Measurements from ENCODE around the gene TBC1D1. TPM values are rescaled to one million over a fixed set of nuclear protein-coding genes. Genes with fewer than 3 reads are reported as not detected.
A peak's percentile ranks its signal among the peaks of the same experiment; 100 is the strongest.

TBC1D1 gene
- total and polyA plus RNA-seq, 2 of the 8 experiments (the other 6 are each of a cell fraction or from before 2014, with no cell fraction given), result 96.9 to 162 TPM

DNA sequence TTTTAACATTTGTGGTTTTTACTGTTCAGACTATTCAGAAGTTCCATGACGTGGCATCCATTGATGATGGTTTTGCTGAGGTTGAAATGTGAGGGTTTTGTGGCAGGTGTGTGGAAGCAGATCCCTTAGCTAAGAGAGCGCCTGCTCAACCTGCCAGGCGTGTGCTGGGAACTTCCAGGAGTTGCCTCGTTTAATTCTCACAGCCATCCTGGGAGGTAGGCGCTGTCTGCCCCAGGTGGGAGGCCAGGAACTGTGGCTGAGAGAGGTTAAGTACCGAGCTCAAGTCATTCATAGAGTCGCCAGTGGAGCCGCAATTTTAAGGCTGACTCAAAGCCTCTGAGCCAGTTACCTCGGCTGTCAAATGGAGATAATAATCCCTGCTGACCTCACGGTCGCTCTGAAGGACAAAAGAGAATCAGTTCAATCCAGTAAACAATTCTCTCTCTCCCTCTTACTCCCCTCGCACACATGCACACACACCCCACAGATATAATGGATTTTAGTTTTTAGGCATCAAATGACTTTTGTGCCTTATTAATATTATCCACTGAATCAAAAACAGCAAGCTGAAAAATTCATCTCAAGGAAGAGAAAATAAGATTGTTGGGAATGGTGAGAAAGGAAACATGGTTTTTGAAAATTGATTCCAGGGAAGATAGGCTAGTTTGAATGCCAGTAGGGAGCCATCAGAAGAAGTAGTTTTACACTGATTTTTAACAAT, 240.6 kb downstream of the TBC1D1 start (continued):
- TF ChIP-seq SP4 (IDR thresholded peaks at IDR 0.05; ENCODE audit: low read length) (no peak), TBP (IDR thresholded peaks at IDR 0.05; ENCODE audit: low read depth, low read length) (peak; percentile 61; the same call in 1 of the 2 replicates), JUN (IDR thresholded peaks at IDR 0.05; ENCODE audit: low read depth, low read length) (no peak), SAP30 (IDR thresholded peaks at IDR 0.05; ENCODE audit: insufficient read depth, insufficient replicate concordance, low read length) (no peak), SP2 (IDR thresholded peaks at IDR 0.05; ENCODE audit: low read length) (no peak), BACH1 (IDR thresholded peaks at IDR 0.05; ENCODE audit: low read length) (no peak), NRF1 (IDR thresholded peaks at IDR 0.05; ENCODE audit: low read depth, low read length) (no peak), MAX (IDR thresholded peaks at IDR 0.05) (no peak), SIN3A (conservative IDR thresholded peaks at IDR 0.05 in 1 of 2, IDR thresholded peaks at IDR 0.05 in 1 of 2; ENCODE audit: low read depth in 1 of 2, low read length in 2 of 2) (0 out of 4 replicates have a peak, but pooled peaks of 1 of the 2 experiments have one; percentile 44), USF2 (IDR thresholded peaks at IDR 0.05; ENCODE audit: low read length) (0 out of 2 replicates have a peak, but pooled peaks have one; percentile 21), RAD21 (IDR thresholded peaks at IDR 0.05 in 1 of 2, conservative IDR thresholded peaks at IDR 0.05 in 1 of 2; ENCODE audit: low read depth in 2 of 2, low read length in 2 of 2) (no peak; a peak in 2 of 4 replicates), POLR2AphosphoS5 (IDR thresholded peaks at IDR 0.05; ENCODE audit: low read depth, low read length) (no peak), SIRT6 (IDR thresholded peaks at IDR 0.05; ENCODE audit: low read length) (no peak), CTBP2 (IDR thresholded peaks at IDR 0.05; ENCODE audit: borderline replicate concordance, insufficient read depth, insufficient read length, low read length) (no peak)
